Body of pancreas (tissue), 4 donors: ENCODE results near the gene ADCY5.

Experiments
- POLR2A ChIP-seq, 3 donors: fragments of 450-650 bp; IDR thresholded peaks; one replicate each; pipeline ENCODE4 v1.6.1; 2016; ENCODE audit warnings: antibody characterized with exemption in 3 of 3, mild to moderate bottlenecking in 2 of 3
- TF ChIP-seq, protein P1 (sequence below), 7 experiments: fragments of 450-650 bp in 4 of 7; fragments of 200-600 bp in 3 of 7; sonication (generic) in 3 of 7; IDR thresholded peaks; one replicate each; pipeline ENCODE4 v1.5.1; 2016 to 2019; ENCODE audit warnings: antibody characterized with exemption in 7 of 7

GRCh38 chr3:123367467-123368154 is 81.3 kb downstream of the ADCY5 start:
- TF ChIP-seq POLR2A (IDR thresholded peaks at IDR 0.05): no peak
- TF ChIP-seq, protein P1, sequence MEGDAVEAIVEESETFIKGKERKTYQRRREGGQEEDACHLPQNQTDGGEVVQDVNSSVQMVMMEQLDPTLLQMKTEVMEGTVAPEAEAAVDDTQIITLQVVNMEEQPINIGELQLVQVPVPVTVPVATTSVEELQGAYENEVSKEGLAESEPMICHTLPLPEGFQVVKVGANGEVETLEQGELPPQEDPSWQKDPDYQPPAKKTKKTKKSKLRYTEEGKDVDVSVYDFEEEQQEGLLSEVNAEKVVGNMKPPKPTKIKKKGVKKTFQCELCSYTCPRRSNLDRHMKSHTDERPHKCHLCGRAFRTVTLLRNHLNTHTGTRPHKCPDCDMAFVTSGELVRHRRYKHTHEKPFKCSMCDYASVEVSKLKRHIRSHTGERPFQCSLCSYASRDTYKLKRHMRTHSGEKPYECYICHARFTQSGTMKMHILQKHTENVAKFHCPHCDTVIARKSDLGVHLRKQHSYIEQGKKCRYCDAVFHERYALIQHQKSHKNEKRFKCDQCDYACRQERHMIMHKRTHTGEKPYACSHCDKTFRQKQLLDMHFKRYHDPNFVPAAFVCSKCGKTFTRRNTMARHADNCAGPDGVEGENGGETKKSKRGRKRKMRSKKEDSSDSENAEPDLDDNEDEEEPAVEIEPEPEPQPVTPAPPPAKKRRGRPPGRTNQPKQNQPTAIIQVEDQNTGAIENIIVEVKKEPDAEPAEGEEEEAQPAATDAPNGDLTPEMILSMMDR (IDR thresholded peaks at IDR 0.05): no peak
